Stimulated activated CD4-positive, alpha-beta T cell treated with anti-CD3 and anti-CD28 coated beads, Interleukin-4, amount 100 ng/mL, for 24 hours (primary cell): ENCODE measurements around the gene DUSP1.

ENCODE experiments used
- DNase-seq: peaks from one replicate; pipeline ENCODE4 v3.0.0-alpha.2; 2020

Gene DUSP1

GRCh38 chr5:172720655-172721054, 50.3 kb downstream of the DUSP1 start:
- no peak for DNase-seq

- no peak for DNase-seq
Measured at GRCh38 chr5:172719211-172719610, 51.8 kb downstream of the DUSP1 start.

- DNase-seq, result no peak
Measured at GRCh38 chr5:172718527-172719114, 52.4 kb downstream of the DUSP1 start.
